Head of caudate nucleus (tissue), 42 donors: ENCODE results near the gene ADAM33.

Experiments used
- DNase-seq, 42 donors: peaks; one replicate each; pipeline versions ENCODE4 v3.0.0 to v3.0.0-alpha.2; 2020 to 2021; ENCODE audit warnings: mixed read lengths in 7 of 42
- intact Hi-C: fragments of 100-400 bp; cut with DNase I; formaldehyde crosslinking; loops from one replicate; pipeline ENCODE4 v1.15.0; 2022

ADAM33 gene

GRCh38 chr20:3673221-3674070 lies 8.4 kb downstream of the ADAM33 start:
- intact Hi-C loops: no loop called here

GRCh38 chr20:3672547-3673171 lies 9.2 kb downstream of the ADAM33 start:
- no peak for DNase-seq
- intact Hi-C loops: no loop called here

More at GRCh38 chr20:3673221-3674070, 8.4 kb downstream of the ADAM33 start:
- no peak for DNase-seq

- intact Hi-C loops: no loop called here
- DNase-seq: no peak
Measured at GRCh38 chr20:3671986-3672546, 9.7 kb downstream of the ADAM33 start.

GRCh38 chr20:3670945-3671344 lies 10.9 kb downstream of the ADAM33 start:
- DNase-seq: no peak
- intact Hi-C loops: no loop called here

- DNase-seq: no peak
- intact Hi-C loops: no loop called here
Measured at GRCh38 chr20:3670511-3670910, 11.3 kb downstream of the ADAM33 start.

- no peak for DNase-seq
- intact Hi-C loops: no loop called here
Measured at GRCh38 chr20:3669710-3670367, 12.0 kb downstream of the ADAM33 start.

GRCh38 chr20:3667434-3668037 lies 14.3 kb downstream of the ADAM33 start:
- intact Hi-C loops: no loop called here
- DNase-seq: no peak

GRCh38 chr20:3663858-3664257 lies 18.0 kb downstream of the ADAM33 start:
- intact Hi-C loops: no loop called here
- no peak for DNase-seq

GRCh38 chr20:3663031-3663701 lies 18.6 kb downstream of the ADAM33 start, which contains the start of gene GFRA4:
TSS of gene GFRA4 (minus strand) at chr20:3663399. CDS start at chr20:3663399, 0 bp downstream.
- DNase-seq: no peak
- intact Hi-C loops: no loop called here

GRCh38 chr20:3661814-3662665 lies 19.8 kb downstream of the ADAM33 start:
- intact Hi-C loops: no loop called here
- DNase-seq: peak in 3 of 42 donors; percentile 6 to 21 (median 12)

- DNase-seq: peak in 8 of 42 donors; percentile 1 to 27 (median 10)
- intact Hi-C loops: no loop called here
Measured at GRCh38 chr20:3661060-3661813, 20.6 kb downstream of the ADAM33 start.

- DNase-seq: peak in 10 of 42 donors; percentile 3 to 25 (median 9)
- intact Hi-C loops: no loop called here
Measured at GRCh38 chr20:3660262-3661059, 21.3 kb downstream of the ADAM33 start.

GRCh38 chr20:3659492-3660261 lies 22.1 kb downstream of the ADAM33 start:
- peak in 14 of 42 donors; percentile 1 to 33 (median 8) for DNase-seq
- intact Hi-C loops: no loop called here

GRCh38 chr20:3658716-3659491 lies 22.9 kb downstream of the ADAM33 start:
- intact Hi-C loops: no loop called here
- peak in 11 of 42 donors; percentile 4 to 34 (median 11) for DNase-seq
